ENCODE measurements around the gene FBXO44. TPM values are rescaled to one million over a fixed set of nuclear protein-coding genes. Genes with fewer than 3 reads are reported as not detected.

Gene FBXO44
- polyA plus RNA-seq, 2 of the 4 experiments (the other 2 are of a cell fraction), result 10.4 to 26.9 TPM

DNA sequence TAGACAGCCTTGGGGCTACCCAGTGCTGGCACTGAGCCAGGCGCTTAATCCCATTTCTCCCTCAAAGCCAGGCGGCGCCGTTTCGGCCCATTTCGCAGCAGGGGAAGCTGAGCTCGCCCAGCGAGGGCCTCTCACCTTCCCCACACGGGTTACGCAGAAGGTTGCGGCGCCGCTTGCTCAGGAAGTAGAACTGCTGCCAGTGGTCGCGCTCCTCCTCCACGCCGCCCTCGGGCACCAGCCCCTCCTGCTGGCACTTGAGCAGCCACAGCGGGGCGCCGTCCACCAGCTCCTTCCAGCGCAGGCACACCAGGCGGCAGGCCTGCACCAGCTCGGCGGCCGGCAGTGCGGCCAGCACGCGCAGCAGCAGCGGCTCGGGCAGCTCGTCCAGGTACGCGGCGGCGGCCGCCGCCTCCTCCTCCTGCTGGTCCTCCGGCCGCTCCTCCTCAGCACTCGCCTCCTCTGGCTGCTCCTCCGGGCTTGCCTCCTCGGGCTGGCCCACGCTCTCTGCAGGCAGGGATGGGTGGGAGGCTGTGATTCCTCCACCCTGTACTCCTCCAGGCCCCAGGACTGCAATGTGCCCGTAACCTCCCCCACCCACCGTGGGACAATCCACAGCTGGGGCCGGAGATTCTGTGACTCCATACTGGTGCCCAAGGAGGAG, 4.2 kb upstream of the FBXO44 start:
- WGBS (ENCODE audit: missing lambda C conversion rate), result 50% methylated on average over 1 of the region's 47 CpGs
- peak overlapping the region; percentile 26 for H3K4me3 ChIP-seq
- FAIRE-seq (no peak), DNase-seq (ENCODE audit: low read depth in 1 of 2, low spot score in 1 of 2) (peak; percentile 57 to 84), ATAC-seq (peak; percentile 62 to 84)
- peak overlapping the region; percentile 83 for H3K4me2 ChIP-seq
- H3K27ac ChIP-seq, result peak overlapping the region; percentile 56 to 81; a peak in 5 of 6 replicates
- ChIA-PET POLR2A (no interaction called here), CTCF (interaction anchor here (0.6 to 11.1 kb wide), 30 partner anchors 9 to 613 kb away, joined by 3 to 124 read pairs (median 4); partner anchors contain the start of genes AGTRAP, DISP3 and FBXO6)
- H3K9me3 ChIP-seq, result no peaks in the 10 kb centered on the region
- peaks cover 16% of the 10 kb centered on the region for H3K4me1 ChIP-seq
- no peak for TF ChIP-seq ESRRA (IDR thresholded peaks at IDR 0.05; ENCODE audit: borderline replicate concordance, low read length)
- TF ChIP-seq ZC3H11A (IDR thresholded peaks at IDR 0.05), result no peak
- TF ChIP-seq, protein P1, sequence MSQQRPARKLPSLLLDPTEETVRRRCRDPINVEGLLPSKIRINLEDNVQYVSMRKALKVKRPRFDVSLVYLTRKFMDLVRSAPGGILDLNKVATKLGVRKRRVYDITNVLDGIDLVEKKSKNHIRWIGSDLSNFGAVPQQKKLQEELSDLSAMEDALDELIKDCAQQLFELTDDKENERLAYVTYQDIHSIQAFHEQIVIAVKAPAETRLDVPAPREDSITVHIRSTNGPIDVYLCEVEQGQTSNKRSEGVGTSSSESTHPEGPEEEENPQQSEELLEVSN (IDR thresholded peaks at IDR 0.05; ENCODE audit: borderline replicate concordance, low read depth), result no peak
- TF ChIP-seq, protein P2, sequence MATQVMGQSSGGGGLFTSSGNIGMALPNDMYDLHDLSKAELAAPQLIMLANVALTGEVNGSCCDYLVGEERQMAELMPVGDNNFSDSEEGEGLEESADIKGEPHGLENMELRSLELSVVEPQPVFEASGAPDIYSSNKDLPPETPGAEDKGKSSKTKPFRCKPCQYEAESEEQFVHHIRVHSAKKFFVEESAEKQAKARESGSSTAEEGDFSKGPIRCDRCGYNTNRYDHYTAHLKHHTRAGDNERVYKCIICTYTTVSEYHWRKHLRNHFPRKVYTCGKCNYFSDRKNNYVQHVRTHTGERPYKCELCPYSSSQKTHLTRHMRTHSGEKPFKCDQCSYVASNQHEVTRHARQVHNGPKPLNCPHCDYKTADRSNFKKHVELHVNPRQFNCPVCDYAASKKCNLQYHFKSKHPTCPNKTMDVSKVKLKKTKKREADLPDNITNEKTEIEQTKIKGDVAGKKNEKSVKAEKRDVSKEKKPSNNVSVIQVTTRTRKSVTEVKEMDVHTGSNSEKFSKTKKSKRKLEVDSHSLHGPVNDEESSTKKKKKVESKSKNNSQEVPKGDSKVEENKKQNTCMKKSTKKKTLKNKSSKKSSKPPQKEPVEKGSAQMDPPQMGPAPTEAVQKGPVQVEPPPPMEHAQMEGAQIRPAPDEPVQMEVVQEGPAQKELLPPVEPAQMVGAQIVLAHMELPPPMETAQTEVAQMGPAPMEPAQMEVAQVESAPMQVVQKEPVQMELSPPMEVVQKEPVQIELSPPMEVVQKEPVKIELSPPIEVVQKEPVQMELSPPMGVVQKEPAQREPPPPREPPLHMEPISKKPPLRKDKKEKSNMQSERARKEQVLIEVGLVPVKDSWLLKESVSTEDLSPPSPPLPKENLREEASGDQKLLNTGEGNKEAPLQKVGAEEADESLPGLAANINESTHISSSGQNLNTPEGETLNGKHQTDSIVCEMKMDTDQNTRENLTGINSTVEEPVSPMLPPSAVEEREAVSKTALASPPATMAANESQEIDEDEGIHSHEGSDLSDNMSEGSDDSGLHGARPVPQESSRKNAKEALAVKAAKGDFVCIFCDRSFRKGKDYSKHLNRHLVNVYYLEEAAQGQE (IDR thresholded peaks at IDR 0.05), result no peak
- TF ChIP-seq, protein P3, sequence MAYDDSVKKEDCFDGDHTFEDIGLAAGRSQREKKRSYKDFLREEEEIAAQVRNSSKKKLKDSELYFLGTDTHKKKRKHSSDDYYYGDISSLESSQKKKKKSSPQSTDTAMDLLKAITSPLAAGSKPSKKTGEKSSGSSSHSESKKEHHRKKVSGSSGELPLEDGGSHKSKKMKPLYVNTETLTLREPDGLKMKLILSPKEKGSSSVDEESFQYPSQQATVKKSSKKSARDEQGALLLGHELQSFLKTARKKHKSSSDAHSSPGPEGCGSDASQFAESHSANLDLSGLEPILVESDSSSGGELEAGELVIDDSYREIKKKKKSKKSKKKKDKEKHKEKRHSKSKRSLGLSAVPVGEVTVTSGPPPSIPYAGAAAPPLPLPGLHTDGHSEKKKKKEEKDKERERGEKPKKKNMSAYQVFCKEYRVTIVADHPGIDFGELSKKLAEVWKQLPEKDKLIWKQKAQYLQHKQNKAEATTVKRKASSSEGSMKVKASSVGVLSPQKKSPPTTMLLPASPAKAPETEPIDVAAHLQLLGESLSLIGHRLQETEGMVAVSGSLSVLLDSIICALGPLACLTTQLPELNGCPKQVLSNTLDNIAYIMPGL (CRISPR knock-in tag; IDR thresholded peaks at IDR 0.05; ENCODE audit: borderline replicate concordance), result no peak
- TF ChIP-seq HOXB13 (CRISPR knock-in tag; IDR thresholded peaks at IDR 0.05; ENCODE audit: low read depth), result no peak
- TF ChIP-seq, protein P4, sequence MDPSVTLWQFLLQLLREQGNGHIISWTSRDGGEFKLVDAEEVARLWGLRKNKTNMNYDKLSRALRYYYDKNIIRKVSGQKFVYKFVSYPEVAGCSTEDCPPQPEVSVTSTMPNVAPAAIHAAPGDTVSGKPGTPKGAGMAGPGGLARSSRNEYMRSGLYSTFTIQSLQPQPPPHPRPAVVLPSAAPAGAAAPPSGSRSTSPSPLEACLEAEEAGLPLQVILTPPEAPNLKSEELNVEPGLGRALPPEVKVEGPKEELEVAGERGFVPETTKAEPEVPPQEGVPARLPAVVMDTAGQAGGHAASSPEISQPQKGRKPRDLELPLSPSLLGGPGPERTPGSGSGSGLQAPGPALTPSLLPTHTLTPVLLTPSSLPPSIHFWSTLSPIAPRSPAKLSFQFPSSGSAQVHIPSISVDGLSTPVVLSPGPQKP (IDR thresholded peaks at IDR 0.05; ENCODE audit: low read depth, low read length), result no peak
- TF ChIP-seq MAFK (IDR thresholded peaks at IDR 0.05; ENCODE audit: partially characterized antibody), result no peak
- no peak for TF ChIP-seq RARB (CRISPR knock-in tag; IDR thresholded peaks at IDR 0.05)
- TF ChIP-seq NR3C1 (IDR thresholded peaks at IDR 0.05), result no peak
- no peak for TF ChIP-seq KDM1A (IDR thresholded peaks at IDR 0.05; ENCODE audit: low read depth)
- TF ChIP-seq RNF2 (IDR thresholded peaks at IDR 0.05; ENCODE audit: borderline replicate concordance, low read depth), result no peak
- TF ChIP-seq POLR2A (IDR thresholded peaks at IDR 0.05; ENCODE audit: low read length), result peak; percentile 14; the same call in 1 of the 2 replicates
- TF ChIP-seq CBX2 (IDR thresholded peaks at IDR 0.05; ENCODE audit: borderline replicate concordance, low read depth), result no peak
- TF ChIP-seq RAD21 (conservative IDR thresholded peaks at IDR 0.05 in 1 of 2, IDR thresholded peaks at IDR 0.05 in 1 of 2), result peak; percentile 65 to 76
- TF ChIP-seq, protein P5, sequence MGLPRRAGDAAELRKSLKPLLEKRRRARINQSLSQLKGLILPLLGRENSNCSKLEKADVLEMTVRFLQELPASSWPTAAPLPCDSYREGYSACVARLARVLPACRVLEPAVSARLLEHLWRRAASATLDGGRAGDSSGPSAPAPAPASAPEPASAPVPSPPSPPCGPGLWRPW (IDR thresholded peaks at IDR 0.05), result no peak
- no peak for TF ChIP-seq FOXS1 (CRISPR knock-in tag; IDR thresholded peaks at IDR 0.05)
- TF ChIP-seq EHF (CRISPR knock-in tag; IDR thresholded peaks at IDR 0.05), result no peak
- TF ChIP-seq EHMT2 (IDR thresholded peaks at IDR 0.05; ENCODE audit: low read depth), result no peak
- TF ChIP-seq NPAS2 (CRISPR knock-in tag; IDR thresholded peaks at IDR 0.05; ENCODE audit: borderline replicate concordance), result no peak
- no peak for TF ChIP-seq HEYL (CRISPR knock-in tag; IDR thresholded peaks at IDR 0.05)
- no peak for TF ChIP-seq CHD4 (IDR thresholded peaks at IDR 0.05; ENCODE audit: borderline replicate concordance)
- no peak for TF ChIP-seq KDM5A (IDR thresholded peaks at IDR 0.05)
- no peak for TF ChIP-seq CEBPB (IDR thresholded peaks at IDR 0.05)
- no peak for TF ChIP-seq MYC (IDR thresholded peaks at IDR 0.05; ENCODE audit: borderline replicate concordance, low read length)
- TF ChIP-seq ZFP36 (IDR thresholded peaks at IDR 0.05; ENCODE audit: borderline replicate concordance, partially characterized antibody), result peak; percentile 91
- no peak for TF ChIP-seq PHF8 (IDR thresholded peaks at IDR 0.05; ENCODE audit: borderline replicate concordance, low read depth)
- no peak for TF ChIP-seq ZNF302 (CRISPR knock-in tag; IDR thresholded peaks at IDR 0.05)
- TF ChIP-seq, protein P6, sequence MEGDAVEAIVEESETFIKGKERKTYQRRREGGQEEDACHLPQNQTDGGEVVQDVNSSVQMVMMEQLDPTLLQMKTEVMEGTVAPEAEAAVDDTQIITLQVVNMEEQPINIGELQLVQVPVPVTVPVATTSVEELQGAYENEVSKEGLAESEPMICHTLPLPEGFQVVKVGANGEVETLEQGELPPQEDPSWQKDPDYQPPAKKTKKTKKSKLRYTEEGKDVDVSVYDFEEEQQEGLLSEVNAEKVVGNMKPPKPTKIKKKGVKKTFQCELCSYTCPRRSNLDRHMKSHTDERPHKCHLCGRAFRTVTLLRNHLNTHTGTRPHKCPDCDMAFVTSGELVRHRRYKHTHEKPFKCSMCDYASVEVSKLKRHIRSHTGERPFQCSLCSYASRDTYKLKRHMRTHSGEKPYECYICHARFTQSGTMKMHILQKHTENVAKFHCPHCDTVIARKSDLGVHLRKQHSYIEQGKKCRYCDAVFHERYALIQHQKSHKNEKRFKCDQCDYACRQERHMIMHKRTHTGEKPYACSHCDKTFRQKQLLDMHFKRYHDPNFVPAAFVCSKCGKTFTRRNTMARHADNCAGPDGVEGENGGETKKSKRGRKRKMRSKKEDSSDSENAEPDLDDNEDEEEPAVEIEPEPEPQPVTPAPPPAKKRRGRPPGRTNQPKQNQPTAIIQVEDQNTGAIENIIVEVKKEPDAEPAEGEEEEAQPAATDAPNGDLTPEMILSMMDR (IDR thresholded peaks at IDR 0.05), result peak; percentile 79
- no peak for TF ChIP-seq SREBF2 (IDR thresholded peaks at IDR 0.05)
- 0 out of 5 replicates have a peak, but pooled peaks of 1 of the 2 experiments have one; percentile 17 for TF ChIP-seq JUN (IDR thresholded peaks at IDR 0.05)
